ENCODE measurements around the gene L1CAM. TPM values are rescaled to one million over a fixed set of nuclear protein-coding genes. Genes with fewer than 3 reads are reported as not detected.

The L1CAM gene
- total RNA-seq, 1 donor from 2014 or later, result 122 TPM

DNA sequence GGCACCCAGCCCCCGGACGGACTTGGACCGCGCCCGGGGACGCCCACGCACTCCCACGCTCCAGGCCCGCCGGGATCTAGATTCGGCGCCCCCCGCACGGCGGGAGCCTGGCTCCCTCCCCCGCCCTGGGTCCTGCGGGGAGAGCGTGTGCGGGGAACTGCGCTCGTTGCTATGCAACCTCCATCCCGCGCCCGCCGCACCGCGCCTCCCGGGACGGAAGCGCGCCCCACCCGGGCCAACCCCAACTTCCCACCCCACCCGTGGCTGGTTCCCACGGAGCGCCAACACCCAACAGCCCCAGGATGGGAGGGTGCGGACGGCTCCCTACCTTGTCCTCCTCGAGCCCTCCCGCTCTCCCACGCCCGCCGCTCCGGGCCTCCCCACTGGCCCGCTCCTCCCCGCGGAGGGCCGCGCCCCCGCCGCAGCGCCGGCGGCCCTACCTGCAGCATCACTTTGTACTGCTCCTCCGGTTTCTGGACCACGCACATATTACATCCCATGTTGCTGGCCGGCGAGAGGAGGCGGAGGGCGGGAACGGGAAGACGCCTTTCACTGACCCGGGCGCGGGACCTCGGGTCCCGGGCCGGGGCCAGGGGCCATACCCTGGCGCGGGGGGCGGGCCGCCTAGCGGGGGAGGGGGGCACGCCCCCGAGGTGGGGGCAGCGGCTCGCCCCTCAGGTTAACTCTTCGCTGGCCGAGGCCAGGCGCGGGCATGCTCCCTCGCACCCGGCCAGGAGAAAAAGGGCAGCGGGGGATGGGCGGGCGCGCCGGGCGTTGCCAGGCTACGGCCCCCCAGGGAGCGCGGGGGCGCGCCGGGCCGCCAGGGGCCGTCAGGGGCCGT is 56.0 kb downstream of the L1CAM start, which contains the start of gene PDZD4:
PDZD4 (minus strand) TSS at position 746 of the 841 bp plus-strand sequence; CDS start at position 500, 246 bp downstream.
- TF ChIP-seq, protein P1, sequence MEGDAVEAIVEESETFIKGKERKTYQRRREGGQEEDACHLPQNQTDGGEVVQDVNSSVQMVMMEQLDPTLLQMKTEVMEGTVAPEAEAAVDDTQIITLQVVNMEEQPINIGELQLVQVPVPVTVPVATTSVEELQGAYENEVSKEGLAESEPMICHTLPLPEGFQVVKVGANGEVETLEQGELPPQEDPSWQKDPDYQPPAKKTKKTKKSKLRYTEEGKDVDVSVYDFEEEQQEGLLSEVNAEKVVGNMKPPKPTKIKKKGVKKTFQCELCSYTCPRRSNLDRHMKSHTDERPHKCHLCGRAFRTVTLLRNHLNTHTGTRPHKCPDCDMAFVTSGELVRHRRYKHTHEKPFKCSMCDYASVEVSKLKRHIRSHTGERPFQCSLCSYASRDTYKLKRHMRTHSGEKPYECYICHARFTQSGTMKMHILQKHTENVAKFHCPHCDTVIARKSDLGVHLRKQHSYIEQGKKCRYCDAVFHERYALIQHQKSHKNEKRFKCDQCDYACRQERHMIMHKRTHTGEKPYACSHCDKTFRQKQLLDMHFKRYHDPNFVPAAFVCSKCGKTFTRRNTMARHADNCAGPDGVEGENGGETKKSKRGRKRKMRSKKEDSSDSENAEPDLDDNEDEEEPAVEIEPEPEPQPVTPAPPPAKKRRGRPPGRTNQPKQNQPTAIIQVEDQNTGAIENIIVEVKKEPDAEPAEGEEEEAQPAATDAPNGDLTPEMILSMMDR (IDR thresholded peaks at IDR 0.05; ENCODE audit: insufficient read depth, low read length, poor library complexity, severe bottlenecking), result no peak
- DNase-seq (ENCODE audit: low read depth), result no peak
- no peaks in the 10 kb centered on the region for H3K36me3 ChIP-seq (ENCODE audit: control insufficient read depth, insufficient read depth, low read length)
- H3K27me3 ChIP-seq (ENCODE audit: control insufficient read depth, insufficient read depth, low read length), result peaks cover 44% of the 10 kb centered on the region
- H3K4me3 ChIP-seq (ENCODE audit: low read depth, low read length), result no peak within 1 kb of the TSS

DNA sequence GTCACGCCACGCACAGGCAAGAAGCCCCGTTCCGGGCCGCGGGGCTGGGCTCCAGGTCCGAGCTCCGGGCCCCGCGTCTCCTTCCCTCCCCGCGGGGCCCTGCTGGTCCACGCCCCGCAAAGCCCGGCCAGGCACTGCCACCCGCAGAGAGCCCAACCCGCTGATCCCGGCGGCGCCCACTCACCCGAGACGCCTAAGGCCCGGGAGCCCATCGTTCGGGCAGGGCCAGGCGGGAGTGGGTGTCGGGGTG is 56.5 kb downstream of the L1CAM start:
- DNase-seq (ENCODE audit: low read depth), result no peak
- peaks cover 44% of the 10 kb centered on the region for H3K27me3 ChIP-seq (ENCODE audit: control insufficient read depth, insufficient read depth, low read length)
- no peaks in the 10 kb centered on the region for H3K36me3 ChIP-seq (ENCODE audit: control insufficient read depth, insufficient read depth, low read length)
- TF ChIP-seq, protein P1 (IDR thresholded peaks at IDR 0.05; ENCODE audit: insufficient read depth, low read length, poor library complexity, severe bottlenecking), result no peak
- H3K4me3 ChIP-seq (ENCODE audit: low read depth, low read length), result no peak overlapping the region

DNA sequence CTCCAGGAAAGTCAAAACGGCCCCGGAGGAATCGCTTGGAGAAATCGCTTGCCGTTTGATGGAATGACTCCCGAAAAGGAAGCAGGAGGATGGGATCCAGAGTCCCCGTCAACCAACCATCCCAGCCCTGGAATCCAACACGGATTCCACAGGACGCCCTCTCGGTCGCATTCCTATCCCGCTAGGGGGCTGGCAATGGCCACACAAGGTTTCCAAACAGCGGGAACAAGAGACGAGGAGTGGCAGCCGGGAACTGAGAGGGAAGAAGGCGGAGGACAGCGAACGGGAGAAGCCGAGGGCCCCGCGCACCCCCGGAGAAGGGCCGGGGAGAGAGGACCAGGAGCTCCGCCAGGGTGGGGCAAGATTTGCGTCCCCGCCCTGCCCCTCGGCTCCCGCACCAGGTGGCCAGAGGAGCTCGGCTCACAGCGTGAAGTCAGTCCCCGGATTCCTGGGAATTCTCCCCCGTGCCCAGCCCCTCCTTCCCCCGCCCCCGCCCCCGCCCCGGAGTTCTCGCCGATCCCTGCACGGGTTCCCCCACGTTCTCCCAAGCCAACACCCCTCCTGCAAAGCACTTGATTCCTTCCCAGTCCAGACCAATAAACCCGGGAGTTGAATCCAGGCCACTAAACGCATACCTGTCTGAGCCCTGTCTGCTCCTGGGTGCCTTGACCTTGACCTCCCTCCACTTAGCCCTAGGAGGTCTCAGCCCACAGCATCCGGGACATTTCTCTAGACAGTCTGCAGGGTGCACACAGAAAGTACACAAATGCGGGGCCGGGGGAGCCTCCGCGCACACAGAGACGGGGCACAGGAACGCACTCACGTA is 57.0 kb downstream of the L1CAM start:
- H3K4me3 ChIP-seq (ENCODE audit: low read depth, low read length), result no peak overlapping the region
- TF ChIP-seq, protein P1 (IDR thresholded peaks at IDR 0.05; ENCODE audit: insufficient read depth, low read length, poor library complexity, severe bottlenecking), result no peak
- DNase-seq (ENCODE audit: low read depth), result no peak
- no peaks in the 10 kb centered on the region for H3K36me3 ChIP-seq (ENCODE audit: control insufficient read depth, insufficient read depth, low read length)
- peaks cover 47% of the 10 kb centered on the region for H3K27me3 ChIP-seq (ENCODE audit: control insufficient read depth, insufficient read depth, low read length)

DNA sequence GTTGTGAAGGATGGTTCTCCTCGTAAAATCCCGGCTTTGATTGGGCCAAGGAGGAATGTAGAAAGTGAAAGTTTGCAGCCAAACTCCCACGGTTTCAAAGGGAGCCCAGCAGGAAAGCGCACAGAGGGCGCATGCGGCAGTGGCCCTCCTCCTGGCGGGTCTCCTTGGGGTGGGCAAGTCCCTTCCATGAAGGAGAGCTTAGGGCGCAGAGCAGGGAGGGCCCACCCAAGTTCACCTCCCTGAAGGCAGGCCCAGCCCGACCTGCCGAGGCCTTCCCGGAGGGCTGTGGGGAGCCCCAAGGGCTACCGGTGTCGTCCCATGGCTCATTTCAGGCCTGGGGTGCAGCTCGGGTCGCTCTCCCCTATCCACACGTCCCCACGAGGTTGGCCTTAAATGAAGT is 57.7 kb downstream of the L1CAM start:
- DNase-seq (ENCODE audit: low read depth), result no peak
- H3K27me3 ChIP-seq (ENCODE audit: control insufficient read depth, insufficient read depth, low read length), result peaks cover 44% of the 10 kb centered on the region
- H3K36me3 ChIP-seq (ENCODE audit: control insufficient read depth, insufficient read depth, low read length), result no peaks in the 10 kb centered on the region
- TF ChIP-seq, protein P1 (IDR thresholded peaks at IDR 0.05; ENCODE audit: insufficient read depth, low read length, poor library complexity, severe bottlenecking), result no peak
- H3K4me3 ChIP-seq (ENCODE audit: low read depth, low read length), result no peak overlapping the region

DNA sequence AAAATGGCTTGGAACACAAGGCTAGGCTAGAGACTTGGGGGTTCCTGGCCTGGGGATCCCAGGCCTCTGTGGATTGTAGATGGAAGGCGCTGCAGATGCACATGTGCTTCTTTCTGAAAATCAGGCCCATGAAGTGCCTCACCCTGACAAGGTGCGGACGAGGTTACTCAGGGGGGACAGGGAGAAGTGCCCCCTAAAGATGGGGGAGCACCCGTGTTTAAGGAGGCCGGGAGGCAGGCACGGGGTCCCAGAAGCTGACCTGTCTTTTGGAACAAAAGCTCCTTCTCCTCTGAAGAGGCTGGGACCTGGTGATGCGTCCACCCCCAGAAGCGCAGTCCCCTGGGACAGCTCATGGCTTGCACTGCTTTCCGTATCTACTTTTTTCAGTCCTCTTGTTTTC is 58.1 kb downstream of the L1CAM start:
- Histone ChIP-seq H3K4me3 (ENCODE audit: low read depth, low read length) (no peak overlapping the region), H3K27me3 (ENCODE audit: control insufficient read depth, insufficient read depth, low read length) (peaks cover 43% of the 10 kb centered on the region), H3K36me3 (ENCODE audit: control insufficient read depth, insufficient read depth, low read length) (no peaks in the 10 kb centered on the region)
- TF ChIP-seq, protein P1 (IDR thresholded peaks at IDR 0.05; ENCODE audit: insufficient read depth, low read length, poor library complexity, severe bottlenecking), result no peak
- DNase-seq (ENCODE audit: low read depth), result no peak
